NCI-H1930 (cell line): ENCODE data around the gene NCOA1.
"Not testable (repeated sequence)": the region's sequence is repeated elsewhere in the genome, so short reads cannot be mapped to it uniquely, and the experiment has no call there.

ENCODE experiments used
- DNase-seq, 2 experiments: peaks; one replicate each; lab custom pipeline; 2025; lab: John Stamatoyannopoulos, UW

The NCOA1 gene

DNA sequence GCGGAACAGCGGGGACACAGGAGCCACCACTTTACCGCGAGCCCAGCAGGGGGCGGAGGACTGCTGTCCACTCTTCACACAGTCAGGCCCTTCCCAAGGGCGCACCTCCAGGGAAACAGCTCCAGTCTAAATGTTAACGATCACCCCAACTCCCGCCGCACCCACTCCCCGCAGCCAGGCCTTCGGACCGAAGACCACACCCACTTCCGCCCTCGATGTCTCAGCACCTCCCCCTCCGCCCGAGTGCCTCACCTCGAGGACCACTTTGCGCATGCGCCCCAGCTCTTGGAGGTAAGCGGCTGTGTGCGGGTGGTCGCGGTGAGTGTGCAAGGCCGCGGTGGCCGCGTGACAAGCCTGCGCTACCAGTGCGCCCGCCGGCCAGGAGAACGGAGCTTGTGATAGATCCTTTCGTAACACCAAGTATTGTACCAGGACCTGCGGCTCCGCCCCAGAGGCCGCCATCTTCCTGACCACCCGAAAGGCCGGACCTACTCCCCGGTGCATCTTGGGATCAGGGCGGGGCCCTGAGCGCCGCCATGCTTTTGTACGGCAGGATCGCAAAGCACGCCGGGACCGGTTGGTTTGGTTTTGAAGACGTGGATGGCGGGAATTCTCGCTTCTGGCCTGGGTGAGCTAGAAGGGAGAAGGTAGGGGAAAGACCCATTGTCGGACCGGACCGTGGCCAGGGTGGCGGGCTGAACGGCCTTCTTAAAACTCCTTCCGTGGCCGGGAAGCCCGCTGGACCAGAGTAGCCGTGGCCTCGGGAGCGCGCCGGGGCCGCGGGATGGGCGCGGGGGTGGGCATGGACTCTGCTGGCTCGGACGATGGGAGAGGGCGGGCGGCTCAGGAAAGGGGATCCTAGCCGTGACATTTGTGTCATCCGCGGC lies 302.1 kb downstream of the NCOA1 start, which contains the start of the genes CENPO and PTRHD1:
Gene CENPO, plus strand, starts transcription at position 552 of the 887 bp plus-strand sequence. CDS start 495 bp downstream, outside the sequence.
Gene PTRHD1, minus strand, starts transcription at position 518 of the 887 bp plus-strand sequence. Its CDS starts 14 bp downstream, at position 504.
- DNase-seq: peak; percentile 95 to 96

DNA sequence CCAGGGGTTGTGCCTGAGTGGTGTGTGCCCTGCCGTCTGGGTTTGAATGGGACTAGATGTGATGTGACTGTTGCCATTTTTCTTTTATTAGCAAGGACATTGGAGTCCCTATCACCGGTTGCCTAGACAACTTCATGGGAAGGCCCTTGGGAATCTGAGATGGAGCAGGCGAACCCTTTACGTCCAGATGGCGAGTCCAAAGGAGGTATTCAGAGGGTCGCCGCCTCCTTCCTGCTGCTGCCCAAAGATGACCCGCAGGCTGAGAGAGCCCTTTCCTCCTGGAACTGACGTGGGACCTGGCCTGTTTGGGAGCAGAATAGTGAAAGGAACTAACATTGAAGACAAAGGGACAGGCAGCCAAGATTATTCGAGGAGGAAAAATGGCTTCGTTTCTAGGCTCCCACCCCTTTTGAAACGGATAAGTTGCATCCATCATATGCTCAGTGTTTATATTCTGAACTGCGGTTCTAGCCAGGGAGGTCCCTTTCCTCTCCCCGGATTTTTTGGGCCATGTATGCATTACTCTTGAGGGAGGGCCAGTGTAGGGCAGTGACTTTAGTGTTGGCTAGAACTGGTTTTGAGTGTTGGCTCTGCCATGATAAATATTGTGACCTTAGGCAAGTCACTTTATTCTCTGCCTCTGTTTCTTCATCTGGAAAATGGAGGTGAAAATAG lies 302.8 kb downstream of the NCOA1 start:
- peak; percentile 22 to 69 for DNase-seq

GRCh38 chr2:24797644-24798043 lies 306.6 kb downstream of the NCOA1 start:
- DNase-seq: no peak

DNA sequence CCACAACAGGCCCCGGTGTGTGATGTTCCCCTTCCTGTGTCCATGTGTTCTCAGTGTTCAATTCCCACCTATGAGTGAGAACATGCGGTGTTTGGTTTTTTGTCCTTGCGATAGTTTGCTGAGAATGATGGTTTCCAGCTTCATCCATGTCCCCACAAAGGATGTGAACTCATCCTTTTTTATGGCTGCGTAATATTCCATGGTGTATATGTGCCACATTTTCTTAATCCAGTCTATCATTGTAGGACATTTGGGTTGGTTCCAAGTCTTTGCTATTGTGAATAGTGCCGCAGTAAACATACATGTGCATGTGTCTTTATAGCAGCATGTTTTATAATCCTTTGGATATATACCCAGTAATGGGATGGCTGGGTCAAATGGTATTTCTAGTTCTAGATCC lies 309.4 kb downstream of the NCOA1 start:
- not testable (repeated sequence) for DNase-seq

DNA sequence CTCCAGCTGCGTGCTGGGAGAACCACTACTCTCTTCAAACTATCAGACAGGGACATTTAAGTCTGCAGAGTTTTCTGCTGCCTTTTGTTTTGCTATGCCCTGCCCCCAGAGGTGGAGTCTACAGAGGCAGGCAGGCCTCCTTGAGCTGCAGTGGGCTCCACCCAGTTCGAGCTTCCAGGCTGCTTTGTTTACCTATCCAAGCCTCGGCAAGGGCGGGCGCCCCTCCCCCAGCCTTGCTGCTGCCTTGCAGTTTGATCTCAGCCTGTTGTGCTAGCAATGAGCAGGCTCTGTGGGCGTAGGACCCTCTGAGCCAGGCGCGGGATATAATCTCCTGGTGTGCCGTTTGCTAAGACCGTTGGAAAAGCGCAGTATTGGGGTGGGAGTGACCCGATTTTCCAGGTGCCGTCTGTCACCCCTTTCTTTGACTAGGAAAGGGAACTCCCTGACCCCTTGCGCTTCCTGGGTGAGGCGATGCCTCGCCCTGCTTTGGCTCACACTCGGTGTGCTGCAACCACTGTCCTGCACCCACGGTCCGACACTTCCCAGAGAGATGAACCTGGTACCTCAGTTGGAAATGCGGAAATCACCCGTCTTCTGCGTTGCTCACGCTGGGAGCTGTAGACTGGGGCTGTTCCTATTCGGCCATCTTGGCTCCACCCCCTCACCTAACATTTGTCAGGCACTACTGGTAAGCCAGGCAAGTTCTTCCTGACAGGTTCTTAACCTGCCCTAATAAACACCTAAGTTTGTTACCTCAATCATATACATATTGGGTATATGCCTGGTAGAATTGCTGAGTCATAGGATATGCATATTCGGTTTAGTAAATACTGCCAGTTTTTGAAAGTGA lies 315.0 kb downstream of the NCOA1 start:
- DNase-seq: not testable (repeated sequence)

- no peak for DNase-seq
Observed at GRCh38 chr2:24806661-24807036, 315.6 kb downstream of the NCOA1 start.

DNA sequence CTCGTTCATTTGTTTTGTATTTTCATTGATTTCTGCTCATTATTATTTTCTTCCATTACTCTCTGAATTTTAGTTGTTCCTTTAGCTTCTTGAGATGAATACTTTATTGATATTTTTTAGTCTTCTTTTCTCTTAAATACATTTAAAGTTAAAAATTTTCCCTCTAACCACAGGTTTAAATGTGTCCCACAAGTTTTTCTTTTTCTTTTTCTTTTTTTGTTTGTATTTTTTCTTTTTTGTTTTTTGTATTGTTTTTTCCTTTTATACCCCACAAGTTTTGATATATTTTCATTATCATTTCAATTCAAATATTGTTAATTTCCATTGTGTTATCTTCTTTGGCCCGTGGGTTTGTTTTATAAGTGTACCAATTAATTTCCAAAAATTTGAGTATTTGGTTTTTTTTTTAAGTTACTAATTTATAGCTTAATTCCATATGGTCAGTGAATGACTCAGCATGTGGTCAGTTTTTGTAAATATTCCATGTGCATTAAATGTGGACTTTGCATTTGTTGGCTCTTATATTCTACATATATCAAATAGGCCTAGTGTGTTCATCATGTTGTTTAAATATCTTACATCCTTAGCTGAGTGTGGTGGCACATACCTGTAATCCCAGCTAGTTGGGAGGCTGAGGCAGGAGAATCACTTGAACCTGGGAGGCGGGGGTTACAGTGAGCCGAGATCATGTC lies 318.4 kb downstream of the NCOA1 start:
- DNase-seq: no peak

GRCh38 chr2:24813691-24814137 lies 322.7 kb downstream of the NCOA1 start:
- DNase-seq: no peak

DNA sequence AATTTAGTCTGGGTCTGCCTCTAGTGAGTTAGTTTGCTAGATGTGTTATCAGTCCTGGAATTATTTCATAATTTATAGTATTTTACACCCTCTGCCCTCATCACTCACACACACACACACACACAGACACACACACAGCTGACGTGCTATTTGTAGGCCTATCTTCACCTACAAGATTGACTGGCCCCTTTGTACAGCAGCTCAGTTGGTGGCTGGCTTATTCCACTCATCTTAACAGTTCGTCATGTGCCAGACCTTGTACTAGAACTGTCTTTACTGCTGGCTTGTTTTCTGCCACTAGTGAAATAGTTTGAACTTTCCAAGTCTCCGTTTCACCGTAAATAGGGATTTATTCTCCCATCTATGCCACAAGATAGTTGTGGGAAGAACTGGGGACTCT lies 323.5 kb downstream of the NCOA1 start:
- DNase-seq: no peak

- no peak for DNase-seq
Observed at GRCh38 chr2:24815171-24815570, 324.1 kb downstream of the NCOA1 start.

- DNase-seq: no peak
Observed at GRCh38 chr2:24816404-24816803, 325.4 kb downstream of the NCOA1 start.

DNA sequence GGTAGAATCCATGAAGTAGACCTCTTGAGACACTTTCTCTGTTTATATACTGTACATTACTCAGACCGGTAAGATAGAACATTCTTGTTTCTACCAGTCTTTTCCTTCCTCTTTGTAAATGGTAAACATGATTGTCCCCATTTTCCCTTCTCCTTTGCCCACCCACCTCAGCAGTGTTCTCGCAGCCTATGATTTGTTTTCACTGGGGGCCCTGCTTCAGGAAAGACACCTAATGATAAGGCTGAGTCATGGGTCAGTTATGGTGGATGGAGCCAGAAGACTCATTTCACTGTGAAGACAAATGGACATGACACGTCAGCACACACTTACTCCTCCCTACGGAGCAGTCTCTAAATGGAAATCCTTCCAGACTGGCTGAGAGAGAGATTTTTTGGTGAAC lies 325.8 kb downstream of the NCOA1 start:
- DNase-seq: no peak

- no peak for DNase-seq
Observed at GRCh38 chr2:24818721-24819167, 327.7 kb downstream of the NCOA1 start.

- DNase-seq: no peak
Observed at GRCh38 chr2:24819442-24820174, 328.6 kb downstream of the NCOA1 start.

DNA sequence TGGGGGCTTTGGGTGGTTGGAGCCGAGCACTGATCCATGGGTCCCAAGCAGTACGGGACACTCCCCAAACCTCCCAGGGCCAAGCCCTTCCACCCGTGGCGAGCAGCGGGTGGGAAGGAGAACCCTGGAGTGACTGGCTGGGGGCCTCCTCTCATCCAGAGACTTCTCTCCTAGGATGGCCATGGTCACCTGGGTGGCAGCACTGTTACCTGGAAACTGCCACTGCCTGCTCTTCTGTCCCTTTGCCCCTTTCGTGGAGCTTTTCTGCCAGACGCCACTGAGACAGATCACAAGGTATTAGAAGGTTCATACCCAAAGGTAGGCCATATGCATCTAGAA lies 329.1 kb downstream of the NCOA1 start:
- DNase-seq: no peak
